ENCODE measurements around the gene SBK2. TPM values are rescaled to one million over a fixed set of nuclear protein-coding genes. Genes with fewer than 3 reads are reported as not detected.
"Not testable (repeated sequence)": the region's sequence is repeated elsewhere in the genome, so short reads cannot be mapped to it uniquely, and the experiment has no call there.

The SBK2 gene, protein sequence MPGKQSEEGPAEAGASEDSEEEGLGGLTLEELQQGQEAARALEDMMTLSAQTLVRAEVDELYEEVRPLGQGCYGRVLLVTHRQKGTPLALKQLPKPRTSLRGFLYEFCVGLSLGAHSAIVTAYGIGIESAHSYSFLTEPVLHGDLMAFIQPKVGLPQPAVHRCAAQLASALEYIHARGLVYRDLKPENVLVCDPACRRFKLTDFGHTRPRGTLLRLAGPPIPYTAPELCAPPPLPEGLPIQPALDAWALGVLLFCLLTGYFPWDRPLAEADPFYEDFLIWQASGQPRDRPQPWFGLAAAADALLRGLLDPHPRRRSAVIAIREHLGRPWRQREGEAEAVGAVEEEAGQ
- total RNA-seq (10 to 100 TPM in 1 of 10 donors, 1 to 10 TPM in 9; 1.1 to 14.1 (median 2.0) TPM), polyA plus RNA-seq (1 to 10 TPM in 1 of 2 donors, under 1 TPM in 1; 0.39 to 9.4 TPM)
- long read RNA-seq, donor 1, partial matches to known transcripts: 0 of 1 reads
- long read RNA-seq, donor 1, other reads (novel, unspliced or antisense): 0 of 1 reads
- long read RNA-seq, donor 2, transcript SBK2-202 (4 exons, 1,085 nt): major isoform, 5 of 5 reads
- long read RNA-seq, donor 2, partial matches to known transcripts: 0 of 5 reads
- long read RNA-seq, donor 2, other reads (novel, unspliced or antisense): 0 of 5 reads
- long read RNA-seq, donor 3, partial matches to known transcripts: 0 of 5 reads
- long read RNA-seq, donor 3, other reads (novel, unspliced or antisense): 4 of 5 reads

DNA sequence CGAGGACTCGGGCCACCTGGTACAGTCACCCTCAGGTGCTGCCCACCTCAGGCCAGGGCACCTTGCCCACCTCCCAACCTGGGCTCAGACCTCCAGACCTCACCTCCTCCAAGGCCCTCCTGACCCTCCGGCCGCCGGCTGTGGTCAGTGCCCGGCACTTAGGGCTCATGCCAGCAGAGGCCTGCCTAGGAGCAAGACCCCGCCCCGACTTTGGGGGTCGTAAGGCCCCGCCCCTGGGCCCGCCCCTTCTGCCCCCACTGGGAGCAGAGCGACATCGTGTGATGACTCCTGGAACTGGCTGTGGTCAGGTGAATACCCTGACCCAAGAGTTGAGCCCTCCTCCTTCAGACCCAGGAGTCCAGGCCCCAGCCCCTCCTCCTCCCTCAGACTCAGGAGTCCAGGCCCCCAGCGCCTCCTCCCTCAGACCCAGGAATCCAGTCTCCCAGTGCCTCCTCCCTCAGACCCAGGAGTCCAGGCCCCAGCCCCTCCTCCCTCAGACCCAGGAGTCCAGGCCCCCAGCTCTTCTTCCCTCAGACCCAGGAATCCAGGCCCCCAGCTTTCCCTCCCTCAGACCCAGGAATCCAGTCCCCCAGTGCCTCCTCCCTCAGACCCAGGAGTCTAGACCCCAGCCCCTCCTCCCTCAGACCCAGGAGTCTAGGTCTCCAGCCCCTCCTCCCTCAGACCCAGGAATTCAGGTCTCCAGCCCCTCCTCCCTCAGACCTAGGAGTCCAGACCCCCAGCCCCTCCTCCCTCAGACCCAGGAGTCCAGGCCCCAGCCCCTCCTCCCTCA lies at the start of gene SBK2:
Gene SBK2, minus strand, starts transcription at position 183 of the 790 bp plus-strand sequence. CDS start 839 bp downstream, outside the sequence.
- no peak for DNase-seq
- intact Hi-C loops (cut with DNase I): no loop called here
- peak in 4 of 9 donors; percentile 15 to 23 (median 21) for TF ChIP-seq CTCF (IDR thresholded peaks at IDR 0.05)
- H3K9me3 ChIP-seq: no peaks in the 10 kb centered on the region
- H3K4me3 ChIP-seq: no peak within 1 kb of the TSS
- no peaks in the 10 kb centered on the region for H3K36me3 ChIP-seq
- H3K4me1 ChIP-seq: no peaks in the 10 kb centered on the region
- no peaks in the 10 kb centered on the region for H3K27me3 ChIP-seq
- 17 to 29% methylated on average over 11 to 14 of the region's 14 CpGs for WGBS, 2 donors
- H3K27ac ChIP-seq: no peak within 1 kb of the TSS
- ATAC-seq: peak in 4 of 8 donors; percentile 4 to 49 (median 23)

- Histone ChIP-seq H3K4me1 (peaks cover 10 to 43% (median 36%) of the 10 kb centered on the region in 9 donors), H3K27ac (peak overlapping the region; percentile 49 to 84 (median 68)), H3K4me3 (peak overlapping the region; percentile 3 to 50 (median 44)), H3K27me3 (peaks cover 0 to 24% (median 0%) of the 10 kb centered on the region in 7 donors), H3K9me3 (no peaks in the 10 kb centered on the region), H3K36me3 (no peaks in the 10 kb centered on the region)
- peak; percentile 81 to 92 (median 84) for ATAC-seq
- DNase-seq: peak; percentile 87 to 88
- intact Hi-C loops (cut with DNase I): loop anchor here in 4 of 10 donors (2.0 to 5.0 kb wide), 3 partner anchors 38 to 68 kb away; partner anchors contain the start of gene SBK3 (in 2 of the 4)
- WGBS, 2 donors: 2 to 4% methylated on average over 30 to 36 of the region's 36 CpGs
- no peak for TF ChIP-seq CTCF (IDR thresholded peaks at IDR 0.05)
Observed at GRCh38 chr19:55585658-55586339, 48.9 kb upstream of the SBK2 start.

GRCh38 chr19:55584871-55585270 lies 47.9 kb upstream of the SBK2 start:
- no peaks in the 10 kb centered on the region for H3K36me3 ChIP-seq
- ATAC-seq (no peak), DNase-seq (no peak)
- H3K4me1 ChIP-seq: peaks cover 10 to 43% (median 36%) of the 10 kb centered on the region in 9 donors
- H3K9me3 ChIP-seq: no peaks in the 10 kb centered on the region
- peaks cover 0 to 24% (median 0%) of the 10 kb centered on the region in 7 donors for H3K27me3 ChIP-seq
- TF ChIP-seq CTCF (IDR thresholded peaks at IDR 0.05): no peak
- H3K27ac ChIP-seq: peak overlapping the region in 3 of 10 donors; percentile 65 to 84 (median 82)
- H3K4me3 ChIP-seq: peak overlapping the region in 1 of 10 donors; percentile 50
- WGBS, 2 donors: 94 to 95% methylated on average over 11 of the region's 11 CpGs
- intact Hi-C loops (cut with DNase I): loop anchor here in 3 of 10 donors (5.0 kb wide), 2 partner anchors 38 to 68 kb away; partner anchors contain the start of gene SBK3 (in 2 of the 3)

GRCh38 chr19:55583897-55584296 lies 47.0 kb upstream of the SBK2 start:
- H3K9me3 ChIP-seq, ATAC-seq, H3K4me3 ChIP-seq, H3K36me3 ChIP-seq, DNase-seq, H3K27ac ChIP-seq: not testable (repeated sequence)
- WGBS, 2 donors: 80 to 88% methylated on average over 8 of the region's 8 CpGs
- H3K27me3 ChIP-seq: peaks cover 0 to 24% (median 0%) of the 10 kb centered on the region in 7 donors
- intact Hi-C loops (cut with DNase I): loop anchor here in 1 of 10 donors (5.0 kb wide), 1 partner anchor 67 kb away; no protein-coding TSS in a partner anchor
- H3K4me1 ChIP-seq: peaks cover 10 to 45% (median 36%) of the 10 kb centered on the region in 9 donors

DNA sequence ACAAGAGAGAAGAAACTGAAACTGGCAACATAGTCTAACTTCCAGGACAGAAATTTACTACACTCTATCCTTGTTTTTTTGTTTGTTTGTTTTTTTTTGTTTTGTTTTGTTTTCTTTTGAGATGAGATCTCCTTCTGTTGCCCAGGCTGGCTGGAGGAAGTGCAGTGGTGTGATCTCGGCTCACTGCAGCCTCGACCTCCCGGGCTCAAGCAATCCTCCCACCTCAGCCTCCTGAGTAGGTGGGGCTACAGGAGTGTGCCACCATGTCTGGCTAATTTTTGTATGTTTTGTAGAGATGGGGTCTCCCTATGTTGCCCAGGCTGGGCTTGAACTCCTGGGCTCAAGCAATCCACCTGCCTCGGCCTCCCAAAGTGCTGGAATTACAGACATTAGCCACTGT lies 45.4 kb upstream of the SBK2 start:
- DNase-seq, H3K27ac ChIP-seq, ATAC-seq, H3K9me3 ChIP-seq, H3K4me3 ChIP-seq: not testable (repeated sequence)
- Histone ChIP-seq H3K4me1 (peaks cover 9 to 38% (median 30%) of the 10 kb centered on the region in 9 donors), H3K27me3 (peaks cover 0 to 24% (median 0%) of the 10 kb centered on the region in 7 donors), H3K36me3 (peaks cover 0 to 16% (median 7%) of the 10 kb centered on the region in 9 donors)
- intact Hi-C loops (cut with DNase I): loop anchor here in 1 of 10 donors (5.0 kb wide), 1 partner anchor 65 kb away; no protein-coding TSS in a partner anchor
- 69 to 71% methylated on average over 4 of the region's 4 CpGs for WGBS, 2 donors
